Right atrium auricular region (tissue), 2 donors: ENCODE data around the gene COL3A1. TPM values are rescaled to one million over a fixed set of nuclear protein-coding genes. Genes with fewer than 3 reads are reported as not detected.

ENCODE experiments used
- DNase-seq: peaks from one replicate; pipeline ENCODE4 v3.0.0-alpha.2; 2019; ENCODE audit warnings: low spot score
- H3K27ac ChIP-seq, 2 donors: fragments of 200-600 bp; sonication (generic); 1 replicate in 1 of 2; 2 replicates in 1 of 2; pipeline ENCODE4 v1.5.1; 2016 to 2019
- H3K27me3 ChIP-seq, 2 donors: fragments of 200-600 bp; sonication (generic); one replicate each; pipeline versions ENCODE4 v1.5.1 to v1.6.0; 2017 to 2019
- H3K36me3 ChIP-seq: fragments of 200-600 bp; sonication (generic); one replicate; pipeline ENCODE4 v1.5.1; 2016
- H3K4me1 ChIP-seq, 2 donors: fragments of 200-600 bp; sonication (generic); one replicate each; pipeline versions ENCODE4 v1.5.1 to v1.6.0; 2017 to 2019
- H3K4me3 ChIP-seq, 2 donors: fragments of 200-600 bp; sonication (generic); 1 replicate in 1 of 2; 2 replicates in 1 of 2; pipeline ENCODE4 v1.5.1; 2017 to 2019; ENCODE audit warnings: mild to moderate bottlenecking in 1 of 2, moderate library complexity in 1 of 2
- H3K9me3 ChIP-seq, 2 donors: fragments of 200-600 bp; sonication (generic); one replicate each; pipeline ENCODE4 v1.5.1; 2019
- CTCF ChIP-seq, 2 donors: fragments of 200-600 bp; sonication (generic); IDR thresholded peaks; one replicate each; pipeline ENCODE4 v1.5.1; 2019; ENCODE audit warnings: antibody characterized with exemption in 2 of 2
- total RNA-seq, 2 donors: library from RNA; depleted of rRNA; stranded (reverse); fragments of >200 nt; gene quantifications; one replicate each; pipeline ENCODE4 v1.1.0, GENCODE V29; 2016

COL3A1 gene
- total RNA-seq, 2 donors from 2014 or later: 86.4 to 608 TPM

DNA sequence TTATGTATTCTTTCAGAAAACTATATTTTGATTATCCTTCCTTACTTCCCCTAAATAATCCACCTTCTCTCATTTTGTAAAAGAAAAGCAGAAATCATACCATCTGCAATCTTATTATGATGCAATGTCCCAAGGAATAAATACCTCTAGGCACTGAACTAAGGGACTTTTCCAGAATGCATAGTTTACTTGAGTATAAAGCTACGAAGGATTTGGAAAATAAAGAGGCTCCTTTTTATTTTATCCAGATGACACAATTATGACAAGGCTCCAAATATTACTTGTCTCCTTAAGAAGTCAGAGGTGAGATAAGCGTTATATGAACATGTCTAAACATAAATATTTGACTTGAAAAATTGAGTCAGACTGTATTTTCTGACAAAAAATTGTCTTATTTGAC is 72.1 kb downstream of the COL3A1 start:
- Histone ChIP-seq H3K9me3 (no peaks in the 10 kb centered on the region), H3K27me3 (no peaks in the 10 kb centered on the region), H3K4me1 (no peaks in the 10 kb centered on the region), H3K4me3 (no peak overlapping the region), H3K27ac (no peak overlapping the region), H3K36me3 (peaks cover under 1% of the 10 kb centered on the region)
- no peak for TF ChIP-seq CTCF (IDR thresholded peaks at IDR 0.05)
- DNase-seq: no peak

DNA sequence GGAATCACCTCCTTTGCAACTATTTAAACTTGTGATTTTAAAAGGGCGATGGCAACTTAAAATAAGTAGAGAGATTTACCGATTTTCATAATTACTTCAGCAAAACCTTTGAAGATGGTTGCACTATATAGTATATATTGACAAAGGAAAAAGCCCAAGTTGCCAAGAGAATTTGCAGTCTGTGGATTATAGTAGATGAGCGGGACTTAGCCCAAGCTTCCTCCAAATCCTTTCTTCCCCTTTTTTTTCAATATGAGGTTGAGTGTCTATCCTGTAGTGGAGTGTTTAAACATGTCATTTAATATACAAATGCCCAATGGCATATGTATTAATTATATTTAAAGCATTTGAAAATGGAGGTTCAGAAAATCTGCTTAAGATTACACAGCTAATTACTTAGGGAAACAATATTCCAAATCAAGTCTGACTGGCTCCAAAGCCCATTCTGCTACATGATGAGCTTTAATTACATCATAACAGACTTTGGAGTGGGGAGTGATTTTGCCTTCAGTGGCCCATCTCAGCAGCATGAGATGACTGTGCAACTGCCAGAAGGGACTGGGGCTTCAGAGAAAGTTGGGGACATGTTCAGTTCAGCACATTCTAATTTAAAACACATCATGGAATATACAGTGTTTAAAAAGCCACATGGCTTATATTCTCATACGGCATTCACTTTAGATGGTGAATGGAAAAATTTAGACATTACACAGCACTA is 73.2 kb downstream of the COL3A1 start:
- H3K4me3 ChIP-seq: no peak overlapping the region
- peaks cover 3% of the 10 kb centered on the region for H3K36me3 ChIP-seq
- H3K9me3 ChIP-seq: no peaks in the 10 kb centered on the region
- H3K27me3 ChIP-seq: no peaks in the 10 kb centered on the region
- DNase-seq: no peak
- no peak for TF ChIP-seq CTCF (IDR thresholded peaks at IDR 0.05)
- H3K4me1 ChIP-seq: no peaks in the 10 kb centered on the region
- H3K27ac ChIP-seq: no peak overlapping the region

GRCh38 chr2:189048189-189048588 is 74.0 kb downstream of the COL3A1 start:
- Histone ChIP-seq H3K36me3 (peaks cover 10% of the 10 kb centered on the region), H3K27me3 (no peaks in the 10 kb centered on the region), H3K4me3 (no peak overlapping the region), H3K4me1 (no peaks in the 10 kb centered on the region), H3K27ac (no peak overlapping the region), H3K9me3 (no peaks in the 10 kb centered on the region)
- no peak for TF ChIP-seq CTCF (IDR thresholded peaks at IDR 0.05)
- DNase-seq: no peak

- TF ChIP-seq CTCF (IDR thresholded peaks at IDR 0.05): no peak
- H3K27me3 ChIP-seq: no peaks in the 10 kb centered on the region
- H3K36me3 ChIP-seq: peaks cover 10% of the 10 kb centered on the region
- no peak overlapping the region for H3K27ac ChIP-seq
- DNase-seq: no peak
- H3K9me3 ChIP-seq: no peaks in the 10 kb centered on the region
- no peak overlapping the region for H3K4me3 ChIP-seq
- no peaks in the 10 kb centered on the region for H3K4me1 ChIP-seq
These were observed 75.6 kb downstream of the COL3A1 start for GRCh38 chr2:189049709-189050164.

- no peaks in the 10 kb centered on the region for H3K9me3 ChIP-seq
- no peak overlapping the region for H3K4me3 ChIP-seq
- H3K27ac ChIP-seq: no peak overlapping the region
- TF ChIP-seq CTCF (IDR thresholded peaks at IDR 0.05): no peak
- no peak for DNase-seq
- peaks cover 10% of the 10 kb centered on the region for H3K36me3 ChIP-seq
- no peaks in the 10 kb centered on the region for H3K27me3 ChIP-seq
- no peaks in the 10 kb centered on the region for H3K4me1 ChIP-seq
These were observed 76.1 kb downstream of the COL3A1 start for GRCh38 chr2:189050165-189050712.
